Gastrocnemius medialis (tissue), 4 donors: Measurements from ENCODE around the gene CFD. TPM values are rescaled to one million over a fixed set of nuclear protein-coding genes. Genes with fewer than 3 reads are reported as not detected.

Experiments used
- ATAC-seq, 2 donors: fragments of 150-250 bp; one replicate each; pipeline ENCODE4 v1.9.1; 2016
- DNase-seq, 2 donors: peaks; one replicate each; pipeline ENCODE4 v3.0.0-alpha.2; 2019
- H3K27ac ChIP-seq, 4 donors: fragments of 200-600 bp; sonication (generic); 1 replicate in 1 of 4; 2 replicates in 3 of 4; pipeline ENCODE4 v1.5.1; 2016 to 2018; ENCODE audit warnings: mild to moderate bottlenecking in 2 of 4, moderate library complexity in 1 of 4
- H3K27me3 ChIP-seq, 3 donors: fragments of 200-600 bp; sonication (generic) in 2 of 3; 1 replicate in 1 of 3; 2 replicates in 2 of 3; pipeline versions ENCODE4 v1.5.1 to v1.6.0; 2016 to 2019; ENCODE audit warnings: mild to moderate bottlenecking in 1 of 3, moderate library complexity in 1 of 3
- H3K36me3 ChIP-seq, 2 donors: fragments of 200-600 bp; sonication (generic) in 1 of 2; one replicate each; pipeline ENCODE4 v1.5.1; 2017 to 2018
- H3K4me1 ChIP-seq, 2 donors: fragments of 200-600 bp; sonication (generic) in 1 of 2; one replicate each; pipeline ENCODE4 v1.5.1; 2016 to 2017; ENCODE audit warnings: mild to moderate bottlenecking in 2 of 2
- H3K4me3 ChIP-seq, 4 donors: fragments of 200-600 bp; sonication (generic) in 3 of 4; 1 replicate in 1 of 4; 2 replicates in 3 of 4; pipeline ENCODE4 v1.5.1; 2016 to 2019; ENCODE audit warnings: mild to moderate bottlenecking in 2 of 4
- H3K9me3 ChIP-seq, 3 donors: fragments of 200-600 bp; sonication (generic) in 2 of 3; 1 replicate in 1 of 3; 2 replicates in 2 of 3; pipeline ENCODE4 v1.5.1; 2016 to 2019
- POLR2A ChIP-seq, 2 donors: fragments of 450-650 bp; IDR thresholded peaks; one replicate each; pipeline ENCODE4 v1.6.1; 2017; ENCODE audit warnings: antibody characterized with exemption in 2 of 2, mild to moderate bottlenecking in 2 of 2, moderate library complexity in 2 of 2
- in situ Hi-C, 4 donors: fragments of 200-750 bp; cut with MboI; loops; one replicate each; pipeline versions ENCODE4 v1.15.0 to v1.8.0; 2017; ENCODE audit warnings: low sequenced_read_pairs in 4 of 4
- intact Hi-C: fragments of 100-400 bp; cut with DNase I; formaldehyde crosslinking; loops from one replicate; pipeline ENCODE4 v1.15.1; 2023; ENCODE audit warnings: low total_unique reads
- total RNA-seq, 4 donors: library from RNA; depleted of rRNA; stranded (reverse); fragments of >200 nt; gene quantifications; one replicate each; pipeline versions ENCODE4 v1.1.0 to v1.2.3, GENCODE V29; 2016
- TF ChIP-seq, protein P1 (sequence below), 5 experiments: fragments of 450-650 bp in 3 of 5; fragments of 200-600 bp in 2 of 5; sonication (generic) in 2 of 5; IDR thresholded peaks in 4 of 5; conservative IDR thresholded peaks in 1 of 5; 1 replicate in 4 of 5; 2 replicates in 1 of 5; pipeline ENCODE4 v1.5.1; 2016 to 2019; ENCODE audit warnings: antibody characterized with exemption in 5 of 5, mild to moderate bottlenecking in 3 of 5, moderate library complexity in 3 of 5

Gene CFD
- total RNA-seq, 4 donors from 2014 or later = 153 to 309 (median 210) TPM

DNA sequence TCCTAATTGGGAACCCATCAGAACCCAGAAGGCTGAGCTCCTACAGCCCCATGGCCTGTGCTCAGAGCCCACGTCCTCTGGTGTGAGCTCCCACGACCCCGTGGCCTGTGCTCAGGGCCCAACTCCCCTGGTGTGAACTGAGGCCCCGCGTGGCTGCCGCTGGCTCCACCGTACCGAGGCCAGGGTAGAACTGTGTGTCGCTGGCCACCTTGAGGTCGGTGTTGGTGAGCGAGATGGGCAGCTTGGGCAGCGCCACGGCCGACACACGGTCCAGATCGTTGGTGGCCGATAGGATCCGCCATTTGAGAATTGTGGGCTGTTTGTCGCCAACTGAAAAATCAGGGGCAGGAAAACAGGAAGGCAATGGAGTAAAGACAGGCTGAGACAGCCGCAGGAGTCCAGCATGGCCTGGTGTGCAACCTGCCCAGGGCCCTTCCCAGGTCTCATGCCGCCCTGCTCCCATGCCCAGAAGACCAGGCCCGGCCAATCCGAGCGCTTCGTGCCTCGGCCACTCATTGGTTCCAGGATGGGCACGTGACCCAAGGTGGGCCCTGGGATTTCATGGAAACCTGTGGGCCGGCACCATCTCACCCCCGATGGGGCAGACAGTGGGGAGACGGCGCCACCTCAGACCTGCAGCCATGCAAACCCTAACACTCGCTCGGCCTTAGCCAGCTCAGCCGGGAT is 22.1 kb downstream of the CFD start:
- no peak for DNase-seq
- no peaks in the 10 kb centered on the region for H3K4me1 ChIP-seq
- in situ Hi-C loops (no loop called here), intact Hi-C loops (no loop called here)
- no peaks in the 10 kb centered on the region for H3K9me3 ChIP-seq
- no peak for TF ChIP-seq POLR2A (IDR thresholded peaks at IDR 0.05)
- TF ChIP-seq, protein P1, sequence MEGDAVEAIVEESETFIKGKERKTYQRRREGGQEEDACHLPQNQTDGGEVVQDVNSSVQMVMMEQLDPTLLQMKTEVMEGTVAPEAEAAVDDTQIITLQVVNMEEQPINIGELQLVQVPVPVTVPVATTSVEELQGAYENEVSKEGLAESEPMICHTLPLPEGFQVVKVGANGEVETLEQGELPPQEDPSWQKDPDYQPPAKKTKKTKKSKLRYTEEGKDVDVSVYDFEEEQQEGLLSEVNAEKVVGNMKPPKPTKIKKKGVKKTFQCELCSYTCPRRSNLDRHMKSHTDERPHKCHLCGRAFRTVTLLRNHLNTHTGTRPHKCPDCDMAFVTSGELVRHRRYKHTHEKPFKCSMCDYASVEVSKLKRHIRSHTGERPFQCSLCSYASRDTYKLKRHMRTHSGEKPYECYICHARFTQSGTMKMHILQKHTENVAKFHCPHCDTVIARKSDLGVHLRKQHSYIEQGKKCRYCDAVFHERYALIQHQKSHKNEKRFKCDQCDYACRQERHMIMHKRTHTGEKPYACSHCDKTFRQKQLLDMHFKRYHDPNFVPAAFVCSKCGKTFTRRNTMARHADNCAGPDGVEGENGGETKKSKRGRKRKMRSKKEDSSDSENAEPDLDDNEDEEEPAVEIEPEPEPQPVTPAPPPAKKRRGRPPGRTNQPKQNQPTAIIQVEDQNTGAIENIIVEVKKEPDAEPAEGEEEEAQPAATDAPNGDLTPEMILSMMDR (IDR thresholded peaks at IDR 0.05 in 4 of 5, conservative IDR thresholded peaks at IDR 0.05 in 1 of 5) = no peak
- no peak overlapping the region for H3K4me3 ChIP-seq
- H3K36me3 ChIP-seq = peaks cover 0 to 70% of the 10 kb centered on the region in 2 donors
- ATAC-seq = no peak
- H3K27ac ChIP-seq = no peak overlapping the region
- H3K27me3 ChIP-seq = no peaks in the 10 kb centered on the region

DNA sequence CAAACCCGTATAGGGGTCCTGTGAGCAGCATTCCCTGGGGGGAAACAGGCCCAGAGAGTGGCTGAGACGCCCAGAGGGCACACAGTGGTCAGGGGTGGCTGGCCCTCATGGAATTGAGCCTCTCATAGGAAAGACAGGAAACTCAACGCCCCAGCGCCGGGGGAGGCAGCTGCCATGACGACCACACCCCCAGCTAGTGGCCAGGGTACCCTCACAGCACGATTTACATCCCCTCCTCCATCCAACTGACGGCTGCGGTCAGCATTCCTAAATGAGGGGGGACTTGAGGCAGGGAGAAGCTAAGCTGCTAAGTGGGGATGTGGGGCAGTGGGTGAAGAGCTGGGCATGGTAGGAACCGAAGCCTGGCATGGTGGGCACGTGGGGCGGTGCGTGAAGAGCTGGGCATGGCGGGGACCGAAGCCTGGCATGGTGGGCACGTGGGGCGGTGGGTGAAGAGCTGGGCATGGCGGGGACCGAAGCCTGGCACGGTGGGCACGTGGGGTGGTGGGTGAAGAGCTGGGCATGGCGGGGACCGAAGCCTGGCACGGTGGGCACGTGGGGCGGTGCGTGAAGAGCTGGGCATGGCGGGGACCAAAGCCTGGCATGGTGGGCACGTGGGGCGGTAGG is 23.5 kb downstream of the CFD start:
- no peak for ATAC-seq
- TF ChIP-seq, protein P1 (IDR thresholded peaks at IDR 0.05 in 4 of 5, conservative IDR thresholded peaks at IDR 0.05 in 1 of 5) = no peak
- TF ChIP-seq POLR2A (IDR thresholded peaks at IDR 0.05) = no peak
- intact Hi-C loops = no loop called here

DNA sequence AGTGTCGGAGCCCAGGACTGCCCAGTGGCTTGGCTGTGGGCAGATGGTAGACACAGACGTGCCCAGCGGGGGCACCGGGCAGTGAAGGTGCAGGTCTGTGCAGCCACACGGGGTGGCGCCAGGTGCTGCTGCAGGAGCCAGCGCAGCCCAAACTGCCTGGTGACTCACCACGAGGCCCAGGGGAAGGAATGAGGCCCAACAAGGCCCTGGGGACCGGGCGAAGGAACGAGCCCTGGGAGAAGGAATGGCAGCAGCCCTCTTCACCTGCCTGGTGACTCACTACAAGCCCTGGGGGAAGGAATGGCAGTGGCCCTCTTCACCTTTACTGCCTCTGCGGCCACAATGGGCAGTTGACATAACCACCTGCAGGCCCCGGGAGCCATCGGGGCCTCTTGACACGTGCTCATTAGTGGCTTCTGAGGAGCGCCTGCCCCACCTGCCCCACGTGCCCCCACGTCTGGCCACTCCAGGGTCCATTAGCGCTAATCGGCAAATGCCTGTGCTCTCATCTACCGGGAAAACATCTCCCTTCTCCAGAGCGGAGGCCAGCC is 24.3 kb downstream of the CFD start:
- Histone ChIP-seq H3K36me3 (peaks cover 0 to 74% of the 10 kb centered on the region in 2 donors), H3K27me3 (no peaks in the 10 kb centered on the region), H3K27ac (no peak overlapping the region), H3K4me1 (no peaks in the 10 kb centered on the region), H3K9me3 (no peaks in the 10 kb centered on the region), H3K4me3 (no peak overlapping the region)
- in situ Hi-C loops = no loop called here
- ATAC-seq (no peak), DNase-seq (no peak)
- intact Hi-C loops = no loop called here
- TF ChIP-seq, protein P1 (IDR thresholded peaks at IDR 0.05 in 4 of 5, conservative IDR thresholded peaks at IDR 0.05 in 1 of 5) = no peak
- TF ChIP-seq POLR2A (IDR thresholded peaks at IDR 0.05) = no peak

More for the DNA sequence above, 23.5 kb downstream of the CFD start:
- H3K36me3 ChIP-seq = peaks cover 0 to 74% of the 10 kb centered on the region in 2 donors
- no peak overlapping the region for H3K27ac ChIP-seq
- DNase-seq = no peak
- in situ Hi-C loops = no loop called here
- no peak overlapping the region for H3K4me3 ChIP-seq
- H3K4me1 ChIP-seq = no peaks in the 10 kb centered on the region
- H3K9me3 ChIP-seq = no peaks in the 10 kb centered on the region
- no peaks in the 10 kb centered on the region for H3K27me3 ChIP-seq

DNA sequence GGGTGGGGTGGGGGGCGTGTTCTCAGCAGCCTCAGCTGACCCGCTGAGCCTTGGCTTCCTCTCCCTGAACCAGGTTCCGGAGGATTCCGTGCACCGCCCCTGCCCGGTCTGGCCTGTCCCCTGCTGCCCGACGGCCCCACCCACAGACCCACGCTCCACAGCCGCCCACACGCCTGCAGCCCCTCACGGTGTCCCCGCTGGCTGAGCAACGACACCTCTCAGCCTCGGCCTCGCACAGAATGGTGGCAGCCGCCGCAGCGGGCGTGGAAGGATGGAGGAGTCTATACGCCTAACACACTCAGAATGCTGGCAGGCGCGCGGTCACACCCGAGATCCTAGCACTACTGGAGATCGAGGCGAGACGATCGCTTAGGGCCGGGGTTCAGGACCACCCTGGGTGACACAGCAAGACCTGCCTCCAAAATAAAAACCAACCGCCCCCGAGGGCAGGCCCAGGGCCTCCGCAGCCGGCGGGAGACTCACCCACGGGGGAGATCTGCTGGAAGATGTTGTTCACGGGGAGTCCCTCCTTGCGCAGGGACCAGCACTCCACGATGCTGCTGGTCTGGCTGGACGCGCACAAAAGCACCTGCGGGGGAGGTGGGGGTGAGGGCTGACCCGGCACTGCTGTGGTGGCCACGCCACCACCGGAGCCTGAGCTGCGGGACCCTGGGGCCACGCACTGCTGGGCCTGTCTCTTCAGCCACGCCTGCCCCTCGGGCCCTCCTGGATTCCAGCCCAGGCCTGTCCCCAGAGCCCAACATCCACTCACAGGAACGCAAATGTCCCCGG is 25.2 kb downstream of the CFD start:
- H3K9me3 ChIP-seq = no peaks in the 10 kb centered on the region
- ATAC-seq (no peak), DNase-seq (no peak)
- intact Hi-C loops = no loop called here
- TF ChIP-seq, protein P1 (IDR thresholded peaks at IDR 0.05 in 4 of 5, conservative IDR thresholded peaks at IDR 0.05 in 1 of 5) = no peak
- no peak for TF ChIP-seq POLR2A (IDR thresholded peaks at IDR 0.05)
- no peak overlapping the region for H3K27ac ChIP-seq
- H3K27me3 ChIP-seq = no peaks in the 10 kb centered on the region
- H3K4me3 ChIP-seq = no peak overlapping the region
- H3K36me3 ChIP-seq = peaks cover 0 to 77% of the 10 kb centered on the region in 2 donors
- H3K4me1 ChIP-seq = no peaks in the 10 kb centered on the region
- in situ Hi-C loops = no loop called here
